Metanephros (tissue), 1 donor: ENCODE measurements around the gene PGA3. TPM values are rescaled to one million over a fixed set of nuclear protein-coding genes. Genes with fewer than 3 reads are reported as not detected.

Experiments
- total RNA-seq: library from RNA; depleted of rRNA; stranded (reverse); fragments of >200 nt; gene quantifications from one replicate; pipeline ENCODE4 v1.2.3, GENCODE V29; 2014

Gene PGA3
- total RNA-seq = 0.23 TPM

DNA sequence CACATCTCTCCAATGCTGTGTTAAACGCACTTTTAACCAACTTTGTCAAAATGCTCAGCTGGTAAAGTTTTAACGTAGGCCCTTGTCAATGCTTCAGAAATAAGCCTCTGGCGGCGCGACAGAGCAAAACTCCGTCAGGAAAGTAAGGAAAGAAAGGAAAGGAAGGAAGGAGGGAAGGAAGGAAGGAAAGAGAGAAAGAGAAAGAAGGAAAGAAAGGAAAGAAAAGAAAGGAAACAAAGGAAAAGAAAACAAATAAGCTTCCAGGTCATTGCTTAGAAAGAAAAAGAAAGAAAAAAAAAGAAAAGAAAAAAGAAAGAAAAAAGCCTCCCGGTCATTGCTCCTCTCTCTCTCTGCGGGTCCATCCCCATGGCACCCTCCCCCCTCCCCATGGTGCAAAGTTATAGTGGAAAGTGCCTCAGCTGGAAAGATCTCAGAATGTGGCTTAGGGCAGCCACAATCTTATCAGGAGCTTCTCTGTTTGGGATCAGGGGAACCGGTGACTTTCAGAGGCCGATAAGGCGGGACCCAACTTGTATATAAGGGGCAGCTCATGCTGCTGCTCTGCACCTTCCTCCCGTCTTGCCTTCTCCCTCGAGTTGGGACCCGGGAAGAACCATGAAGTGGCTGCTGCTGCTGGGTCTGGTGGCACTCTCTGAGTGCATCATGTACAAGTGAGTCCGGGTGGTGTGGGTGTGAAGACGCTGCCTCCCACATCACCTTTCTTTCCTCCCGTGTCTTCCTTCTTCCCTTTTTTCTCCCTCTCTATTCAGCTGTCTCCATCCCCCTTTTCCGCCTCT is at the start of gene PGA3:
Gene PGA3, plus strand, starts transcription at position 566 of the 797 bp plus-strand sequence. Its CDS starts 50 bp downstream, at position 616.

DNA sequence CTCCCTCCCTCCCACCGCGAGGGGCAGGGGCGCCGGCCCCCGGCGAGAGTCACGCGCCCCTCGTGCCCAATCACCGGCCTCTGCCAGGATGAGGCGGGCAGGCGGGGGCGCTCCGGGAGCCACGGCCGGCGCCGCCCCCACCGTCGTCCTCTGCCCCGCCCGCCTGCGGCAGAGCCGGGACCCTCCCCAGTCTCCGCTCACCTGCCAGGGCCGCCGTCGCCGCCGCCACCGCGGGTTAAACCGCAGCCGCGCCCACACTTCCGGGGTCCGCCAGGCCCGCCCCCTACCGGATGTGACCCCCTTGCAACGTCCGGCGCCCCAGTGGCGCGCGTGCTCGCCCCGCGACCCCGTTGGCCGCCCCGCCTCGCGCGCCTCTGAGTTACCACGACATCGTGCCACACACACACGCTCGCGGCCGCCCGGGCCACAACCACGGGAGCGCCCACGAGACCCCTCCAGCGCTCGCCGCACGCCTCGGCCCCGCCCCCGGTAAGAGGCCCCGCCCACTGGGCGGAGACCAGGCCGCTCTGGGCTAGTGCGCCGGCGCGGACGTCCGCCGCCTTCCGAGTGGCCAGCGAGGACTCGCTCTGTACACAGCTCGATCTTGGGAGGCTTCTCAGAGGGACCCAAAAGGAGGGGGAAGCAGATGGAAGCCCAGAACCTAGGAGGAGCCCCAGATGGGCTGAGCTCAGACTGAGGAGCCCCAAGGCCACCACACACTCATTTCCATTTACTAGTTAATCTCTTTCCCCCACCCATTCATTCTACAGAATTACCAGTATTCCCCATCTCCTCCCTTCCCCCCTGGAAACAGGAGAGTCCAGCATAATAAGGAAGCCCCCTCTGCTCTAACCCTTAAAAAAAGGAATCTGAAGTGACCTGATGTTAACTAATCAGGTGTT is 41.9 kb upstream of the PGA3 start, which contains the start of gene VPS37C:
Gene VPS37C, minus strand, starts transcription at position 237 of the 902 bp plus-strand sequence. CDS start 22,597 bp downstream, outside the sequence.

DNA sequence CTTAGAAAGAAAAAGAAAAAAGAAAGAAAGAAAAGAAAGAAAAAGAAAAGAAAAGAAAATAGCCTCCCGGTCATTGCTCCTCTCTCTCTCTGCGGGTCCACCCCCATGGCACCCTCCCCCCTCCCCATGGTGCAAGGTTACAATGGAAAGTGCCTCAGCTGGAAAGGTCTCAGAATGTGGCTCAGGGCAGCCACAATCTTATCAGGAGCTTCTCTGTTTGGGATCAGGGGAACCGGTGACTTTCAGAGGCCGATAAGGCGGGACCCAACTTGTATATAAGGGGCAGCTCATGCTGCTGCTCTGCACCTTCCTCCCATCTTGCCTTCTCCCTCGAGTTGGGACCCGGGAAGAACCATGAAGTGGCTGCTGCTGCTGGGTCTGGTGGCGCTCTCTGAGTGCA is 18.7 kb downstream of the PGA3 start, which contains the start of gene PGA4:
Gene PGA4, plus strand, starts transcription at position 301 of the 400 bp plus-strand sequence. Its CDS starts 54 bp downstream, at position 355.

DNA sequence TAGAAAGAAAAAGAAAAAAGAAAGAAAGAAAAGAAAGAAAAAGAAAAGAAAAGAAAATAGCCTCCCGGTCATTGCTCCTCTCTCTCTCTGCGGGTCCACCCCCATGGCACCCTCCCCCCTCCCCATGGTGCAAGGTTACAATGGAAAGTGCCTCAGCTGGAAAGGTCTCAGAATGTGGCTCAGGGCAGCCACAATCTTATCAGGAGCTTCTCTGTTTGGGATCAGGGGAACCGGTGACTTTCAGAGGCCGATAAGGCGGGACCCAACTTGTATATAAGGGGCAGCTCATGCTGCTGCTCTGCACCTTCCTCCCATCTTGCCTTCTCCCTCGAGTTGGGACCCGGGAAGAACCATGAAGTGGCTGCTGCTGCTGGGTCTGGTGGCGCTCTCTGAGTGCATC is 37.6 kb downstream of the PGA3 start, which contains the start of gene PGA5:
Gene PGA5, plus strand, starts transcription at position 301 of the 400 bp plus-strand sequence. Its CDS starts 52 bp downstream, at position 353.

Other genes with a start within 250 kb of the PGA3 start
- gene CD6, start 231.8 kb upstream of the PGA3 start, total RNA-seq = 1.2 TPM
- gene CD5, start 101.0 kb upstream of the PGA3 start, total RNA-seq = 0.12 TPM
- 13.3 TPM for gene VPS37C, start 42.1 kb upstream of the PGA3 start, total RNA-seq
- 5.0 TPM for gene PGA4, start 18.8 kb downstream of the PGA3 start, total RNA-seq
- not detected for gene PGA5, start 37.7 kb downstream of the PGA3 start, total RNA-seq
- gene VWCE, start 91.8 kb downstream of the PGA3 start, total RNA-seq = 2.4 TPM
- 230 TPM for gene DDB1, start 129.6 kb downstream of the PGA3 start, total RNA-seq
- gene TKFC, start 129.7 kb downstream of the PGA3 start, total RNA-seq = 38.4 TPM
- 25.2 TPM for gene CYB561A3, start 158.4 kb downstream of the PGA3 start, total RNA-seq
- 29.3 TPM for gene TMEM138, start 158.9 kb downstream of the PGA3 start, total RNA-seq
- 18.4 TPM for gene TMEM216, start 189.1 kb downstream of the PGA3 start, total RNA-seq
- gene CPSF7, start 226.5 kb downstream of the PGA3 start, total RNA-seq = 48.2 TPM
- gene SDHAF2, start 226.6 kb downstream of the PGA3 start, total RNA-seq = 26.8 TPM